GM12878 (cell line): ENCODE measurements around the gene GIPC3. TPM values are rescaled to one million over a fixed set of nuclear protein-coding genes. Genes with fewer than 3 reads are reported as not detected.

Source experiments
- CBFB ChIP-seq: IDR thresholded peaks from 2 replicates; pipeline ENCODE4 v1.6.1; 2016; ENCODE audit warnings: antibody characterized with exemption, low read depth
- ELK1 ChIP-seq: IDR thresholded peaks from 2 replicates; pipeline ENCODE4 v1.6.1; 2012; ENCODE audit warnings: low read depth, low read length, improper control_type of control experiment
- HCFC1 ChIP-seq: fragments of 150-350 bp; IDR thresholded peaks from 2 replicates; pipeline ENCODE4 v1.6.1; 2014; ENCODE audit warnings: low read length
- HSF1 ChIP-seq: fragments of 150-350 bp; IDR thresholded peaks from 2 replicates; pipeline ENCODE4 v1.6.1; 2014; ENCODE audit warnings: mild to moderate bottlenecking, low read depth, low read length
- JUNB ChIP-seq: IDR thresholded peaks from 2 replicates; pipeline ENCODE4 v1.6.1; 2016; ENCODE audit warnings: antibody characterized with exemption, mild to moderate bottlenecking
- LARP7 ChIP-seq: fragments of 450-650 bp; IDR thresholded peaks from 2 replicates; pipeline ENCODE4 v1.6.1; 2017; ENCODE audit warnings: mild to moderate bottlenecking
- NFYA ChIP-seq: IDR thresholded peaks from 2 replicates; pipeline ENCODE4 v1.6.1; 2011; ENCODE audit warnings: low read depth, mild to moderate bottlenecking, low read length, improper control_type of control experiment, borderline replicate concordance
- POLR2AphosphoS5 ChIP-seq: IDR thresholded peaks from 2 replicates; pipeline ENCODE4 v1.6.1; 2011; ENCODE audit warnings: mild to moderate bottlenecking, low read length, inconsistent platforms
- PRDM15 ChIP-seq: fragments of 450-650 bp; formaldehyde crosslinking; IDR thresholded peaks from 2 replicates; pipeline ENCODE4 v1.4.0; 2020; ENCODE audit warnings: mild to moderate bottlenecking, moderate library complexity
- RB1 ChIP-seq: fragments of 450-650 bp; formaldehyde crosslinking; IDR thresholded peaks from 2 replicates; pipeline ENCODE4 v1.6.1; 2017; ENCODE audit warnings: mild to moderate bottlenecking, borderline replicate concordance
- SP1 ChIP-seq: IDR thresholded peaks from one replicate; pipeline ENCODE4 v1.6.1; 2011; ENCODE audit warnings: low read depth, low read length
- SREBF1 ChIP-seq: IDR thresholded peaks from 2 replicates; pipeline ENCODE4 v1.6.1; 2012; ENCODE audit warnings: mild to moderate bottlenecking, low read length
- STAT1 ChIP-seq: fragments of 450-650 bp; conservative IDR thresholded peaks from 2 replicates; pipeline ENCODE4 v1.6.1; 2014; ENCODE audit warnings: antibody characterized with exemption, mild to moderate bottlenecking
- STAT3 ChIP-seq: IDR thresholded peaks from 2 replicates; pipeline ENCODE4 v1.6.1; 2011; ENCODE audit warnings: low read depth, low read length, improper control_type of control experiment
- TCF12 ChIP-seq: IDR thresholded peaks from 2 replicates; pipeline ENCODE4 v1.6.1; 2011; ENCODE audit warnings: low read depth, mild to moderate bottlenecking, low read length
- TCF7 ChIP-seq: IDR thresholded peaks from 2 replicates; pipeline ENCODE4 v1.6.1; 2014; ENCODE audit warnings: antibody characterized with exemption, borderline replicate concordance
- YY1 ChIP-seq: IDR thresholded peaks from 2 replicates; pipeline ENCODE4 v1.6.1; 2011; ENCODE audit warnings: low read depth, mild to moderate bottlenecking, low read length
- ZBTB4 ChIP-seq: fragments of 450-650 bp; formaldehyde crosslinking; IDR thresholded peaks from 2 replicates; pipeline ENCODE4 v1.4.0; 2022; ENCODE audit warnings: mild to moderate bottlenecking, moderate library complexity
- ZNF384 ChIP-seq: IDR thresholded peaks from 2 replicates; pipeline ENCODE4 v1.6.1; 2012; ENCODE audit warnings: low read depth, mild to moderate bottlenecking, low read length, improper control_type of control experiment, borderline replicate concordance
- ZNF622 ChIP-seq: fragments of 450-650 bp; IDR thresholded peaks from 2 replicates; pipeline ENCODE4 v1.6.1; 2017; ENCODE audit warnings: mild to moderate bottlenecking, inconsistent platforms
- polyA plus RNA-seq, 11 experiments: library from polyadenylated mRNA; depleted of rRNA in 4 of 11; unstranded in 6 of 11; stranded (reverse) in 5 of 11; fragments of >200 nt; fragmentation: Nextera tagmentation in 4 of 11; fragmentation: Illumina TruSeq in 1 of 11; extraction: Ambion mirVana in 4 of 11; extraction: Trizol in 1 of 11; gene quantifications; 1 replicate in 1 of 11; 2 replicates in 10 of 11; pipeline versions ENCODE4 v1.2.1 to v1.2.3, GENCODE V29; 2011 to 2016; ENCODE audit warnings: inconsistent platforms in 2 of 11, missing spikeins in 2 of 11, low read depth in 1 of 11
- total RNA-seq, 4 experiments: library from RNA; depleted of rRNA in 3 of 4; stranded (reverse); fragments of >200 nt in 3 of 4; fragmentation: Illumina TruSeq in 1 of 4; extraction: Trizol in 1 of 4; gene quantifications; 2 replicates each; pipeline versions ENCODE4 v1.2.1 to v1.2.3, GENCODE V29; 2013 to 2021

GIPC3 gene
- total and polyA plus RNA-seq, 10 of the 15 experiments (the other 5 are each of a cell fraction or from before 2014, with no cell fraction given): not detected

GRCh38 chr19:3626473-3627350 is 41.4 kb downstream of the GIPC3 start, which contains the start of gene CACTIN (continued):
- TF ChIP-seq ZNF384: no peak
- no peak; the same call in 1 of the 2 replicates for TF ChIP-seq HSF1
- peak; percentile 75 for TF ChIP-seq ELK1
- TF ChIP-seq POLR2AphosphoS5: peak; percentile 92
- TF ChIP-seq SREBF1: peak; percentile 39; the same call in 1 of the 2 replicates
- no peak for TF ChIP-seq STAT3
- TF ChIP-seq LARP7: peak; percentile 92
- TF ChIP-seq NFYA: no peak
- TF ChIP-seq ZNF622: no peak
- TF ChIP-seq JUNB: no peak
- TF ChIP-seq TCF7: no peak
- TF ChIP-seq SP1: peak; percentile 85
- no peak for TF ChIP-seq PRDM15 (CRISPR knock-in tag)
- peak; percentile 80 for TF ChIP-seq YY1
- peak; percentile 99; the same call in 1 of the 2 replicates for TF ChIP-seq RB1
- no peak for TF ChIP-seq ZBTB4 (CRISPR knock-in tag)
- peak; percentile 87 for TF ChIP-seq HCFC1
- TF ChIP-seq TCF12: peak; percentile 37; the same call in 1 of the 2 replicates
- TF ChIP-seq CBFB: peak; percentile 98
- peak; percentile 99 for TF ChIP-seq STAT1
